ENCODE measurements around the gene ITPA. TPM values are rescaled to one million over a fixed set of nuclear protein-coding genes. Genes with fewer than 3 reads are reported as not detected.

Gene ITPA
- total RNA-seq, 6 experiments from 2014 or later = 62.3 to 76.7 (median 70.2) TPM

DNA sequence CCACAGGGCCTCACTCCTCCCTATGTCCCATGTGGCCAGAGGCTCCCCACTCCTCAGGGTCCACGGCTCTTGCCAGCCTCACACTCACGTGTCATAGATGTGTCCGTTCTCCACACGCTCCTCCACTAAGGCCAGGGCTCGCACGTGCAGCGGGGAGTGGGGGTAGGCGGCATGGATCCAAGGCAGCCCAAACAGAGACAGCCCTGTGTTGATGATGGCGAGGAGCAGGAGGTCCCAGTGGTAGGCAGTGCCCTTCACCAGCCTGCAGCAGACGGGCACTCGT, 19.4 kb downstream of the ITPA start:
- Mint-ChIP-seq H3K4me3 (no peak overlapping the region), H3K27me3 (ENCODE audit: insufficient read depth) (peaks cover 2% of the 10 kb centered on the region; the same call in 1 of the 2 replicates), H3K4me1 (ENCODE audit: low read depth) (peaks cover 11% of the 10 kb centered on the region; the same call in 1 of the 2 replicates), H3K9me3 (no peaks in the 10 kb centered on the region), H3K27ac (no peak overlapping the region), H3K36me3 (ENCODE audit: low read depth) (no peaks in the 10 kb centered on the region)
- DNase-seq = no peak
- TF ChIP-seq, protein P1, sequence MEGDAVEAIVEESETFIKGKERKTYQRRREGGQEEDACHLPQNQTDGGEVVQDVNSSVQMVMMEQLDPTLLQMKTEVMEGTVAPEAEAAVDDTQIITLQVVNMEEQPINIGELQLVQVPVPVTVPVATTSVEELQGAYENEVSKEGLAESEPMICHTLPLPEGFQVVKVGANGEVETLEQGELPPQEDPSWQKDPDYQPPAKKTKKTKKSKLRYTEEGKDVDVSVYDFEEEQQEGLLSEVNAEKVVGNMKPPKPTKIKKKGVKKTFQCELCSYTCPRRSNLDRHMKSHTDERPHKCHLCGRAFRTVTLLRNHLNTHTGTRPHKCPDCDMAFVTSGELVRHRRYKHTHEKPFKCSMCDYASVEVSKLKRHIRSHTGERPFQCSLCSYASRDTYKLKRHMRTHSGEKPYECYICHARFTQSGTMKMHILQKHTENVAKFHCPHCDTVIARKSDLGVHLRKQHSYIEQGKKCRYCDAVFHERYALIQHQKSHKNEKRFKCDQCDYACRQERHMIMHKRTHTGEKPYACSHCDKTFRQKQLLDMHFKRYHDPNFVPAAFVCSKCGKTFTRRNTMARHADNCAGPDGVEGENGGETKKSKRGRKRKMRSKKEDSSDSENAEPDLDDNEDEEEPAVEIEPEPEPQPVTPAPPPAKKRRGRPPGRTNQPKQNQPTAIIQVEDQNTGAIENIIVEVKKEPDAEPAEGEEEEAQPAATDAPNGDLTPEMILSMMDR (IDR thresholded peaks at IDR 0.05) = no peak

GRCh38 chr20:3229158-3229557, 19.9 kb downstream of the ITPA start:
- TF ChIP-seq, protein P1 (IDR thresholded peaks at IDR 0.05) = no peak
- H3K4me3 Mint-ChIP-seq = no peak overlapping the region
- peaks cover 2% of the 10 kb centered on the region; the same call in 1 of the 2 replicates for H3K27me3 Mint-ChIP-seq (ENCODE audit: insufficient read depth)
- no peak for DNase-seq
- peaks cover 11% of the 10 kb centered on the region; the same call in 1 of the 2 replicates for H3K4me1 Mint-ChIP-seq (ENCODE audit: low read depth)
- H3K36me3 Mint-ChIP-seq (ENCODE audit: low read depth) = no peaks in the 10 kb centered on the region
- H3K27ac Mint-ChIP-seq = no peak overlapping the region
- H3K9me3 Mint-ChIP-seq = no peaks in the 10 kb centered on the region

DNA sequence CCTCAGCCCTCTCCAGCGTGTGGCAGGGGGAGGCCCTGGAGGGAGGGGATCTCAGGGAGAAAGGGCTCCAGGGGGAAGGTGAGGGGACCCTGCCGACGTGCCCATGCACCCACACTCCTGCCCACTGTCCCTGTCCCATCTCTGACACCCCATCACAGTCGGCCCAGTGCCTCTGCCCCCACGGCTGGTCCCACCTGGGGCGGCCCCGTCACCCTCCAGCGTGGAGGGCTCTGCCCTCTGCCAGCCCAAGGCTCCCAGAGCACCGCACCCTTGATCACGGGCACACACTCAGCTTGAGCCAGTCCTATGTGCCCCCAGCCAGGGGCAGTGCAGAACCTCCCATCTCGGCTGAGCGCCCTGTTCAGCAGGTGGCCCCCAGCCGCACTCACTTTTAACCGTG, 20.5 kb downstream of the ITPA start:
- H3K36me3 Mint-ChIP-seq (ENCODE audit: low read depth) = no peaks in the 10 kb centered on the region
- H3K4me3 Mint-ChIP-seq = no peak overlapping the region
- H3K27ac Mint-ChIP-seq = no peak overlapping the region
- DNase-seq = no peak
- H3K27me3 Mint-ChIP-seq (ENCODE audit: insufficient read depth) = peaks cover 2% of the 10 kb centered on the region; the same call in 1 of the 2 replicates
- H3K4me1 Mint-ChIP-seq (ENCODE audit: low read depth) = peaks cover 11% of the 10 kb centered on the region; the same call in 1 of the 2 replicates
- H3K9me3 Mint-ChIP-seq = no peaks in the 10 kb centered on the region
- TF ChIP-seq, protein P1 (IDR thresholded peaks at IDR 0.05) = no peak

GRCh38 chr20:3231116-3231515, 21.8 kb downstream of the ITPA start:
- no peaks in the 10 kb centered on the region for H3K36me3 Mint-ChIP-seq (ENCODE audit: low read depth)
- H3K4me3 Mint-ChIP-seq = no peak overlapping the region
- H3K9me3 Mint-ChIP-seq = no peaks in the 10 kb centered on the region
- DNase-seq = no peak
- H3K4me1 Mint-ChIP-seq (ENCODE audit: low read depth) = peaks cover 15% of the 10 kb centered on the region
- H3K27ac Mint-ChIP-seq = no peak overlapping the region
- H3K27me3 Mint-ChIP-seq (ENCODE audit: insufficient read depth) = peaks cover 4% of the 10 kb centered on the region; the same call in 1 of the 2 replicates
- TF ChIP-seq, protein P1 (IDR thresholded peaks at IDR 0.05) = no peak

DNA sequence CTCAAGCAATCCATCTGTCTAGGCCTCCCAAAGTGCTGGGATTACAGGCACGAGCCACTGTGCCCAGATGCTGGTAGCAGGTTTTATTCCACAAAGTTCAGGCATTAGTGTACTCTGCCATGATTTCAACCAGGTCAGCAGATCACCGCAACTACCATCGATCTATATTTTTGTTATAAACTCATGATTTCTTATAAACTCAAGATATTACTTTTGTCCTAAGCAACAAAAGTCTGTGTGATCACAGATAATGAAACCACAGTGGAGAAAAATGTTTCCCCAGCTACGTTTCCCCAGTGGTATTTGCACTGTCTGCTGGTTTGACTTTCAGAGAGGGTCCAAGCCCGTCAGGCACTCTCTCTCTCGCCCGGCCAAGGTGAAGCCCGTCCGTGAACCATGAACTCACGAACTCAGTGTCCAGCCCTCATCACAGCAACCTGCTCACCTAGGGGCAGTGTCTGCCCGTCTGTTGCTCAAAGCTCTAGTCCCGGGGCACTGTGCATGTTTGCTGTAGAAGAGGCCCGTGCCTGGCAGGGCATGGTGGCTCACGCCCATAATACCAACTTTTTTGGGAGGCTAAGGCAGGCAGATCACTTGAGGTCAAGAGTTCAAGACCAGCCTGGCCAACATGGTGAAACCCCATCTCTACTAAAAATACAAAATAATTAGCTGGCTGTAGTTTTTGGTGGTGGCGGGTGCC, 22.7 kb downstream of the ITPA start:
- Mint-ChIP-seq H3K27me3 (ENCODE audit: insufficient read depth) (peaks cover 3% of the 10 kb centered on the region), H3K4me1 (ENCODE audit: low read depth) (peaks cover 7% of the 10 kb centered on the region), H3K27ac (no peak overlapping the region), H3K9me3 (no peaks in the 10 kb centered on the region), H3K36me3 (ENCODE audit: low read depth) (no peaks in the 10 kb centered on the region), H3K4me3 (no peak overlapping the region)
- TF ChIP-seq, protein P1 (IDR thresholded peaks at IDR 0.05) = no peak
- DNase-seq = no peak
